Spleen (tissue), 7 donors: ENCODE results near the gene NSA2.

Experiments
- POLR2A ChIP-seq, 3 donors: fragments of 450-650 bp; IDR thresholded peaks; one replicate each; pipeline ENCODE4 v1.5.1; 2017; ENCODE audit warnings: antibody characterized with exemption in 3 of 3, mild to moderate bottlenecking in 1 of 3
- POLR2AphosphoS5 ChIP-seq, 3 donors: sonication (generic); formaldehyde crosslinking; IDR thresholded peaks; one replicate each; pipeline ENCODE4 v1.5.1; 2017; ENCODE audit warnings: antibody characterized with exemption in 3 of 3
- TF ChIP-seq, protein P1 (sequence below), 11 experiments: fragments of 200-600 bp in 7 of 11; fragments of 450-650 bp in 4 of 11; sonication (generic) in 4 of 11; IDR thresholded peaks in 8 of 11; conservative IDR thresholded peaks in 3 of 11; 1 replicate in 7 of 11; 2 replicates in 4 of 11; pipeline versions ENCODE4 v1.4.0 to v1.8.0; 2016 to 2021; ENCODE audit warnings: antibody characterized with exemption in 11 of 11, inconsistent platforms in 4 of 11, mild to moderate bottlenecking in 1 of 11
- donor health status: DM: no; HTN: no; CAD: no; lungs with moderate emphysema.
- donor health status: DM: no; HTN: no; CAD: no.
- donor health status: DM: no; HTN: no; CAD: no.

DNA sequence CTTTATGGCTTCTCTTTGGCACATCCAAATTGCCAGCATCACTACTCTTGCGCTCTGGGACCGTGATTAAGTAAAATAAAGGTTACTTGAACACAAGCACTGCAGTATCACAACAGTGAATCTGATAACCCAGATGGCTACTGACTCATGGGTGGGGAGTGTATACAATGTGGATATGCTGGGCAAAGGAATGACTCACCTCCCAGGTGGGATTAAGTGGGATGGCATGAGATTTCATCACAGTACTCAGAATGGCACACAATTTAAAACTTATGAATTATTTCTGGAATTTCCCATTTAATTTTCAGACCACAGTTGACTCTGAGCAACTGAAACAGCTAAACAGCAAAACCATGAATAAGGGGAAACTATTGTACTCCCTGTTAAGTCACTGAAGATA lies 4.5 kb upstream of the NSA2 start:
- TF ChIP-seq POLR2AphosphoS5 (IDR thresholded peaks at IDR 0.05) (no peak), POLR2A (IDR thresholded peaks at IDR 0.05) (no peak)
- TF ChIP-seq, protein P1, sequence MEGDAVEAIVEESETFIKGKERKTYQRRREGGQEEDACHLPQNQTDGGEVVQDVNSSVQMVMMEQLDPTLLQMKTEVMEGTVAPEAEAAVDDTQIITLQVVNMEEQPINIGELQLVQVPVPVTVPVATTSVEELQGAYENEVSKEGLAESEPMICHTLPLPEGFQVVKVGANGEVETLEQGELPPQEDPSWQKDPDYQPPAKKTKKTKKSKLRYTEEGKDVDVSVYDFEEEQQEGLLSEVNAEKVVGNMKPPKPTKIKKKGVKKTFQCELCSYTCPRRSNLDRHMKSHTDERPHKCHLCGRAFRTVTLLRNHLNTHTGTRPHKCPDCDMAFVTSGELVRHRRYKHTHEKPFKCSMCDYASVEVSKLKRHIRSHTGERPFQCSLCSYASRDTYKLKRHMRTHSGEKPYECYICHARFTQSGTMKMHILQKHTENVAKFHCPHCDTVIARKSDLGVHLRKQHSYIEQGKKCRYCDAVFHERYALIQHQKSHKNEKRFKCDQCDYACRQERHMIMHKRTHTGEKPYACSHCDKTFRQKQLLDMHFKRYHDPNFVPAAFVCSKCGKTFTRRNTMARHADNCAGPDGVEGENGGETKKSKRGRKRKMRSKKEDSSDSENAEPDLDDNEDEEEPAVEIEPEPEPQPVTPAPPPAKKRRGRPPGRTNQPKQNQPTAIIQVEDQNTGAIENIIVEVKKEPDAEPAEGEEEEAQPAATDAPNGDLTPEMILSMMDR (IDR thresholded peaks at IDR 0.05 in 8 of 11, conservative IDR thresholded peaks at IDR 0.05 in 3 of 11), result no peak
